ENCODE data around the gene WWP2. TPM values are rescaled to one million over a fixed set of nuclear protein-coding genes. Genes with fewer than 3 reads are reported as not detected.

WWP2 gene
- total RNA-seq, 1 experiment from 2014 or later = 38.8 TPM

DNA sequence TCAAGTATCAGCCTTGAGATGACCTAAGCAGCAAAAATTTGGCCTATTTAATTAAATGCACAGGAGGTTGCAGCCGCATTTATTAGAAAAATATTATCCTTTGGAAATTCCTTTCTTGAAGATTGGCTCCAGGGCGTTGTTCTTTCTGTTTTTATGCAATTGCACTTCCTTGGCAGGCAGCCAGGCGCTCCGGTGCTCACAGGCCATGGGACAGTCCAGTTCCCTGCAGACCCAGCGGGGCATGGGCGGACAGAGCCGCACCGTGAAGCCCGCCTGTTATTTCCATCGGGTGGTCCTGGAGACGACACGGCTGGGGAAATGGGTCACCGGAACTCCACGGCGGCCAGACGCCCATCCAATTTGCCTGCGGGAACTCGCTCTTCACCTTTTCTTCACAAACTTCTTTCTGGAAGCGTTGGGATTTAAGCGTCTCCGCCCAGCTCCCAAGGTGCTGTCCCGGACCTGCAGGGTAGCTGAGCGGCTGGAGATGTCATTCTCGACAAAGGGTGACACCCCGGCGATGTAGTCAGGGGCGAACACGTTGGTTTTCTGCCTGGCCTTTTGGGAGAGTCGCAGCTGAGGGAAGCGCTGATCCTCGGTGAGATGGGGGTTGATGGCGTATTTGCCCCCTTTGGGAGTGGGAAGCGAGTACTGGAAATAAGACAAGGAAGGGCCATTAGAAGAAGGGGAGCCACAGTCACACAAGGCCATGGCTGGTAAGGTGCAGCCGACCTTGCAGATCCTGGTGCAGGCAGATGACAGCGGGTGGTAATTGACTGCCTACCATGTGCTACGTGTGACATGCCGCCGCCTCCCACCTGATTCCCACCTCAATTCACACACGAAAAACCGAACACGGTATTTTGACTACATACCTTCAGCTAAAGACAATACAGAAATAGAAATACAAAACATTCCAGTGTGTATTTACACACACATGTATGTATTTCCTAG, 19.9 kb upstream of the WWP2 start:
- no peak for TF ChIP-seq EZH2 (IDR thresholded peaks at IDR 0.05; ENCODE audit: low read depth)
- TF ChIP-seq, protein P1, sequence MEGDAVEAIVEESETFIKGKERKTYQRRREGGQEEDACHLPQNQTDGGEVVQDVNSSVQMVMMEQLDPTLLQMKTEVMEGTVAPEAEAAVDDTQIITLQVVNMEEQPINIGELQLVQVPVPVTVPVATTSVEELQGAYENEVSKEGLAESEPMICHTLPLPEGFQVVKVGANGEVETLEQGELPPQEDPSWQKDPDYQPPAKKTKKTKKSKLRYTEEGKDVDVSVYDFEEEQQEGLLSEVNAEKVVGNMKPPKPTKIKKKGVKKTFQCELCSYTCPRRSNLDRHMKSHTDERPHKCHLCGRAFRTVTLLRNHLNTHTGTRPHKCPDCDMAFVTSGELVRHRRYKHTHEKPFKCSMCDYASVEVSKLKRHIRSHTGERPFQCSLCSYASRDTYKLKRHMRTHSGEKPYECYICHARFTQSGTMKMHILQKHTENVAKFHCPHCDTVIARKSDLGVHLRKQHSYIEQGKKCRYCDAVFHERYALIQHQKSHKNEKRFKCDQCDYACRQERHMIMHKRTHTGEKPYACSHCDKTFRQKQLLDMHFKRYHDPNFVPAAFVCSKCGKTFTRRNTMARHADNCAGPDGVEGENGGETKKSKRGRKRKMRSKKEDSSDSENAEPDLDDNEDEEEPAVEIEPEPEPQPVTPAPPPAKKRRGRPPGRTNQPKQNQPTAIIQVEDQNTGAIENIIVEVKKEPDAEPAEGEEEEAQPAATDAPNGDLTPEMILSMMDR (conservative IDR thresholded peaks at IDR 0.05) = no peak
- Histone ChIP-seq H3K4me1 (replicated peaks; ENCODE audit: insufficient read depth) (peaks cover 26% of the 10 kb centered on the region), H3K27ac (peak overlapping the region; percentile 86), H2AFZ (no peak overlapping the region), H3K36me3 (ENCODE audit: low read depth) (peaks cover 48% of the 10 kb centered on the region), H3K4me2 (peak overlapping the region; percentile 52), H3K27me3 (ENCODE audit: insufficient read depth, low read depth) (no peaks in the 10 kb centered on the region), H4K20me1 (ENCODE audit: insufficient read depth) (peaks cover 13% of the 10 kb centered on the region), H3K9me2 (ENCODE audit: insufficient read depth) (no peaks in the 10 kb centered on the region), H3K4me3 (peak overlapping the region; percentile 25; the same call in 1 of the 2 replicates), H3F3A (ENCODE audit: insufficient read depth, low read depth) (peaks cover 75% of the 10 kb centered on the region), H3K79me2 (ENCODE audit: low read depth) (peaks cover 32% of the 10 kb centered on the region; the same call in 1 of the 2 replicates), H3K9me3 (ENCODE audit: insufficient read depth, low read depth) (no peaks in the 10 kb centered on the region)
- POLR2A ChIA-PET (ENCODE audit: unreplicated experiment) = interaction anchor here (0.6 to 0.7 kb wide), 2 partner anchors 17 to 20 kb away, joined by 7 to 8 read pairs; no protein-coding TSS in a partner anchor
- CTCF ChIA-PET = interaction anchor here (1.0 kb wide), 1 partner anchor 12 kb away, joined by 3 read pairs; the partner anchor contains the start of gene NOB1
- intact Hi-C loops (cut with micrococcal nuclease; ENCODE audit: unreplicated experiment) = no loop called here
- peak; percentile 60 to 82 for DNase-seq
- TSS peak; percentile 13 for BruUV-seq (replicated peaks)

- no peaks in the 10 kb centered on the region for H3K9me2 ChIP-seq (ENCODE audit: insufficient read depth)
- H4K20me1 ChIP-seq (ENCODE audit: insufficient read depth) = peaks cover 13% of the 10 kb centered on the region
- CTCF ChIA-PET = interaction anchor here (1.0 kb wide), 1 partner anchor 9 kb away, joined by 4 read pairs; no protein-coding TSS in a partner anchor
- no peak overlapping the region for H3K4me3 ChIP-seq
- H3K4me2 ChIP-seq = no peak overlapping the region
- H2AFZ ChIP-seq = no peak overlapping the region
- no peak for DNase-seq
- no TSS peak for BruUV-seq (replicated peaks)
- TF ChIP-seq, protein P1 (conservative IDR thresholded peaks at IDR 0.05) = no peak
- no peak for TF ChIP-seq EZH2 (IDR thresholded peaks at IDR 0.05; ENCODE audit: low read depth)
- intact Hi-C loops (cut with micrococcal nuclease; ENCODE audit: unreplicated experiment) = no loop called here
- no peaks in the 10 kb centered on the region for H3K27me3 ChIP-seq (ENCODE audit: insufficient read depth, low read depth)
- peaks cover 64% of the 10 kb centered on the region for H3F3A ChIP-seq (ENCODE audit: insufficient read depth, low read depth)
- H3K4me1 ChIP-seq (replicated peaks; ENCODE audit: insufficient read depth) = peaks cover 26% of the 10 kb centered on the region
- no peak overlapping the region for H3K27ac ChIP-seq
- POLR2A ChIA-PET (ENCODE audit: unreplicated experiment) = no interaction called here
- peaks cover 35% of the 10 kb centered on the region; the same call in 1 of the 2 replicates for H3K79me2 ChIP-seq (ENCODE audit: low read depth)
- no peaks in the 10 kb centered on the region for H3K9me3 ChIP-seq (ENCODE audit: insufficient read depth, low read depth)
- peaks cover 51% of the 10 kb centered on the region for H3K36me3 ChIP-seq (ENCODE audit: low read depth)
Measured at GRCh38 chr16:69744363-69745231, 17.5 kb upstream of the WWP2 start.

- Histone ChIP-seq H3K9me3 (ENCODE audit: insufficient read depth, low read depth) (no peaks in the 10 kb centered on the region), H4K20me1 (ENCODE audit: insufficient read depth) (peaks cover 13% of the 10 kb centered on the region), H3K9me2 (ENCODE audit: insufficient read depth) (no peaks in the 10 kb centered on the region), H3K27ac (no peak overlapping the region), H3K36me3 (ENCODE audit: low read depth) (peaks cover 48% of the 10 kb centered on the region), H3K4me2 (no peak overlapping the region), H3K4me3 (no peak overlapping the region), H3K4me1 (replicated peaks; ENCODE audit: insufficient read depth) (peaks cover 25% of the 10 kb centered on the region), H2AFZ (no peak overlapping the region), H3F3A (ENCODE audit: insufficient read depth, low read depth) (peaks cover 59% of the 10 kb centered on the region), H3K79me2 (ENCODE audit: low read depth) (peaks cover 31% of the 10 kb centered on the region; the same call in 1 of the 2 replicates), H3K27me3 (ENCODE audit: insufficient read depth, low read depth) (no peaks in the 10 kb centered on the region)
- intact Hi-C loops (cut with micrococcal nuclease; ENCODE audit: unreplicated experiment) = no loop called here
- ChIA-PET CTCF (interaction anchor here (1.0 kb wide), 1 partner anchor 8 kb away, joined by 4 read pairs; no protein-coding TSS in a partner anchor), POLR2A (ENCODE audit: unreplicated experiment) (no interaction called here)
- no peak for TF ChIP-seq EZH2 (IDR thresholded peaks at IDR 0.05; ENCODE audit: low read depth)
- TF ChIP-seq, protein P1 (conservative IDR thresholded peaks at IDR 0.05) = no peak
- no TSS peak for BruUV-seq (replicated peaks)
- DNase-seq = no peak
Measured at GRCh38 chr16:69745232-69745612, 16.9 kb upstream of the WWP2 start.
